Measurements from ENCODE around the gene VDAC2.
A peak's percentile ranks its signal among the peaks of the same experiment; 100 is the strongest.

DNA sequence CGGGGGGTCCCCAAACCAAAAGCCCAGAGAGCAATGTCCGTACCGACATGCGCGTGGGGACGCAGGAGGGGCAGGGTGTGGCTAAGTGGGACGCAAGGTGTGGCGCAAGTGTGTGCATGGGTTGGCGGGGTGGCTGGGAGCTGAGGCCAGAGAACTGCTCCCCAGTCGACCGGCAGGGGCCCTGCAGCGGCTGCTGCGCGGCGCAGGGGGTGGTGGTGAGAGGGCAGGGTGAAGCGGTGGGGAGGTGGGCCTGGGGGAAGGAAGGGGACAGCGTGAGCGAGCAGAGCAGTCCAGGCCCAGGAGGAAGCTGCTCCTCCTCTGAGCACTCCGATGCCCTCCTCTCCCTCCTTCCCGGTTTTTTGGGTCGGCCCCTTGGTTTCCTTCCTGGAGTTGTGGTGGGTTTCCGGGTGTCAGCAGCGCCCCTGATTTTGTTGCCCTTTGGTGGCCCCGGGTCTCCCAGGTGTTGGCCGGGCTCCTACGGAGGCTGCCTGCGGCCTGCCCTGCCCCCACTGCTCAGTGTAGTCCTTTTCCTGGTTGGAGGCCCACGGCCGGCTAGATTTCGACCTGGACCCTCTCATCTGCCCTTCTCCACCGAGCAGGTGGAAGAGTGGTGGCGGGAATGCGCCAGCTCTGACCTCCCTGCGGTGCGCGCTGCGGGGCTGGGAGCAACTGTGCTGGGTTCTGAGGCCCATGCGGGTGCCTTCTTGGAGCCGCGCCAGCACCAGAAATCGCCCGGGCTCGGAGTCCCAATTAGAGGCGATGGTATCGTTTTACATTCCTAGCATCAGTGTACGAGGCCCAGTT, 65.7 kb downstream of the VDAC2 start:
- TF ChIP-seq, protein P1, sequence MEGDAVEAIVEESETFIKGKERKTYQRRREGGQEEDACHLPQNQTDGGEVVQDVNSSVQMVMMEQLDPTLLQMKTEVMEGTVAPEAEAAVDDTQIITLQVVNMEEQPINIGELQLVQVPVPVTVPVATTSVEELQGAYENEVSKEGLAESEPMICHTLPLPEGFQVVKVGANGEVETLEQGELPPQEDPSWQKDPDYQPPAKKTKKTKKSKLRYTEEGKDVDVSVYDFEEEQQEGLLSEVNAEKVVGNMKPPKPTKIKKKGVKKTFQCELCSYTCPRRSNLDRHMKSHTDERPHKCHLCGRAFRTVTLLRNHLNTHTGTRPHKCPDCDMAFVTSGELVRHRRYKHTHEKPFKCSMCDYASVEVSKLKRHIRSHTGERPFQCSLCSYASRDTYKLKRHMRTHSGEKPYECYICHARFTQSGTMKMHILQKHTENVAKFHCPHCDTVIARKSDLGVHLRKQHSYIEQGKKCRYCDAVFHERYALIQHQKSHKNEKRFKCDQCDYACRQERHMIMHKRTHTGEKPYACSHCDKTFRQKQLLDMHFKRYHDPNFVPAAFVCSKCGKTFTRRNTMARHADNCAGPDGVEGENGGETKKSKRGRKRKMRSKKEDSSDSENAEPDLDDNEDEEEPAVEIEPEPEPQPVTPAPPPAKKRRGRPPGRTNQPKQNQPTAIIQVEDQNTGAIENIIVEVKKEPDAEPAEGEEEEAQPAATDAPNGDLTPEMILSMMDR (IDR thresholded peaks at IDR 0.05): peak in 1 of 6 experiments; percentile 28
- no peak for TF ChIP-seq POLR2A (IDR thresholded peaks at IDR 0.05)

Data from esophagus squamous epithelium (tissue), 4 donors.